T-cell (primary cell): ENCODE measurements around the gene CALM1. TPM values are rescaled to one million over a fixed set of nuclear protein-coding genes. Genes with fewer than 3 reads are reported as not detected.
A peak's percentile ranks its signal among the peaks of the same experiment; 100 is the strongest.

Experiments used
- ATAC-seq, 4 experiments: fragments of 200-7000 bp in 3 of 4; fragments of 150-1000 bp in 1 of 4; cut with Tn5 transposase; replicated peaks in 1 of 4; 1 replicate in 3 of 4; 2 replicates in 1 of 4; pipeline ENCODE4 v1.10.0; 2021; ENCODE audit warnings: moderate library complexity in 3 of 4, mild to moderate bottlenecking in 2 of 4, moderate number of reproducible peaks in 1 of 4
- CTCF ChIA-PET, 2 donors: fragments of 300-600 bp; sonication (Branson Sonifier 250); formaldehyde crosslinking; loops; one replicate each; lab custom pipeline; 2022; ENCODE audit warnings: antibody characterized with exemption in 2 of 2; lab: Charles Lee
- POLR2A ChIA-PET, 2 donors: fragments of 300-600 bp; sonication (Branson Sonifier 250); formaldehyde crosslinking; loops; one replicate each; lab custom pipeline; 2022; ENCODE audit warnings: antibody characterized with exemption in 2 of 2; lab: Charles Lee
- DNase-seq, 35 experiments: peaks; one replicate each; pipeline versions ENCODE4 v3.0.0 to v3.0.0-alpha.2; 2013 to 2023
- H3K27ac ChIP-seq: one replicate; pipeline ENCODE4 v1.5.1; 2013; ENCODE audit warnings: low read length
- H3K27me3 ChIP-seq, 2 experiments: replicated peaks in 1 of 2; 1 replicate in 1 of 2; 2 replicates in 1 of 2; pipeline versions ENCODE4 v1.6.1 to v1.7.0; 2013; ENCODE audit warnings: low read length in 1 of 2, mixed read lengths in 1 of 2; ENCODE audit not compliant: control insufficient read depth in 2 of 2, insufficient read depth in 2 of 2; ENCODE audit errors: extremely low read depth in 1 of 2
- H3K36me3 ChIP-seq, 2 donors: 1 replicate in 1 of 2; 2 replicates in 1 of 2; pipeline versions ENCODE4 v1.6.1 to v1.7.0; 2013; ENCODE audit warnings: low read length in 1 of 2; ENCODE audit not compliant: control insufficient read depth in 2 of 2, insufficient read depth in 1 of 2; ENCODE audit errors: extremely low read depth in 1 of 2
- H3K4me1 ChIP-seq, 2 experiments: 1 replicate in 1 of 2; 2 replicates in 1 of 2; pipeline versions ENCODE4 v1.6.1 to v1.7.0; 2013; ENCODE audit warnings: low read length in 2 of 2, mixed read lengths in 1 of 2; ENCODE audit not compliant: insufficient read depth in 2 of 2, control insufficient read depth in 1 of 2; ENCODE audit errors: extremely low read depth in 1 of 2
- H3K4me3 ChIP-seq, 2 donors: 1 replicate in 1 of 2; 2 replicates in 1 of 2; pipeline versions ENCODE4 v1.5.1 to v1.7.0; 2013; ENCODE audit warnings: mild to moderate bottlenecking in 2 of 2, low read length in 1 of 2, moderate library complexity in 1 of 2; ENCODE audit not compliant: control insufficient read depth in 1 of 2; ENCODE audit errors: extremely low read depth in 1 of 2
- H3K9me3 ChIP-seq: 2 replicates; pipeline ENCODE4 v1.7.0; 2013
- H3K27ac Mint-ChIP-seq, 2 donors: one replicate each; pipeline ENCODE4 v1.8.0; 2020 to 2021; ENCODE audit warnings: mild to moderate bottlenecking in 2 of 2, mixed read lengths in 2 of 2
- H3K27me3 Mint-ChIP-seq, 2 donors: one replicate each; pipeline ENCODE4 v1.8.0; 2021 to 2022; ENCODE audit warnings: mixed read lengths in 2 of 2
- H3K36me3 Mint-ChIP-seq: one replicate; pipeline ENCODE4 v1.8.0; 2021; ENCODE audit warnings: mixed read lengths
- H3K4me1 Mint-ChIP-seq, 3 donors: one replicate each; pipeline ENCODE4 v1.8.0; 2020 to 2022; ENCODE audit warnings: mixed read lengths in 3 of 3, mild to moderate bottlenecking in 1 of 3
- H3K4me3 Mint-ChIP-seq, 3 donors: one replicate each; pipeline ENCODE4 v1.8.0; 2020 to 2022; ENCODE audit warnings: mild to moderate bottlenecking in 3 of 3, mixed read lengths in 3 of 3, moderate library complexity in 3 of 3
- H3K9me3 Mint-ChIP-seq, 3 donors: one replicate each; pipeline ENCODE4 v1.8.0; 2020 to 2022; ENCODE audit warnings: mixed read lengths in 3 of 3
- WGBS: methylation state at CpG from one replicate; pipeline ENCODE4 v1.1.5; 2013; ENCODE audit warnings: missing lambda C conversion rate; ENCODE audit not compliant: insufficient coverage; 5-methylcytosine and 5-hydroxymethylcytosine counted together
- total RNA-seq, 35 experiments: library from RNA in 6 of 35; stranded (reverse) in 6 of 35; fragments of 120-200 nt in 1 of 35; gene quantifications; one replicate each; pipeline versions ENCODE4 v1.2.1 to v1.2.4 and lab custom pipeline; 2013 to 2026

The CALM1 gene
- total RNA-seq, 5 donors from 2014 or later (not counting 1 experiment from before 2014, with no cell fraction given), result 642 to 952 (median 674) TPM

GRCh38 chr14:90426663-90427062 is 29.8 kb downstream of the CALM1 start:
- Histone ChIP-seq H3K4me3 (no peak overlapping the region), H3K27me3 (peaks cover 0 to 19% of the 10 kb centered on the region in 2 experiments), H3K27ac (no peak overlapping the region), H3K9me3 (no peaks in the 10 kb centered on the region), H3K36me3 (no peaks in the 10 kb centered on the region), H3K4me1 (no peaks in the 10 kb centered on the region)
- Mint-ChIP-seq H3K4me3 (no peak overlapping the region), H3K9me3 (no peaks in the 10 kb centered on the region), H3K27me3 (peaks cover 0 to 2% of the 10 kb centered on the region in 2 donors), H3K36me3 (no peaks in the 10 kb centered on the region), H3K4me1 (no peaks in the 10 kb centered on the region), H3K27ac (no peak overlapping the region)
- CTCF ChIA-PET, result no interaction called here
- POLR2A ChIA-PET, result no interaction called here
- WGBS, result 93% methylated on average over 9 of the region's 10 CpGs
- DNase-seq (no peak), ATAC-seq (no peak)

- H3K36me3 ChIP-seq, result no peaks in the 10 kb centered on the region
- ChIA-PET POLR2A (interaction anchor here in 1 of 2 donors (0.6 kb wide), 1 partner anchor 153 kb away, joined by 3 read pairs; no protein-coding TSS in a partner anchor), CTCF (no interaction called here)
- no peak overlapping the region for H3K27ac ChIP-seq
- Mint-ChIP-seq H3K27ac (no peak overlapping the region), H3K9me3 (no peaks in the 10 kb centered on the region), H3K27me3 (peaks cover 0 to 2% of the 10 kb centered on the region in 2 donors), H3K36me3 (no peaks in the 10 kb centered on the region), H3K4me3 (no peak overlapping the region), H3K4me1 (no peaks in the 10 kb centered on the region)
- H3K9me3 ChIP-seq, result no peaks in the 10 kb centered on the region
- H3K4me1 ChIP-seq, result no peaks in the 10 kb centered on the region
- no peak for DNase-seq
- WGBS, result 91% methylated on average over 4 of the region's 12 CpGs
- no peak overlapping the region for H3K4me3 ChIP-seq
- H3K27me3 ChIP-seq, result peaks cover 0 to 26% of the 10 kb centered on the region in 2 experiments
- ATAC-seq, result no peak
Observed at GRCh38 chr14:90427848-90428426, 31.1 kb downstream of the CALM1 start.

- H3K4me1 Mint-ChIP-seq, result no peaks in the 10 kb centered on the region
- H3K27ac Mint-ChIP-seq, result no peak overlapping the region
- H3K27me3 Mint-ChIP-seq, result peaks cover 0 to 2% of the 10 kb centered on the region in 2 donors
- POLR2A ChIA-PET, result interaction anchor here in 1 of 2 donors (0.6 kb wide), 1 partner anchor 153 kb away, joined by 3 read pairs; no protein-coding TSS in a partner anchor
- no peaks in the 10 kb centered on the region for H3K9me3 Mint-ChIP-seq
- H3K27me3 ChIP-seq, result peaks cover 0 to 26% of the 10 kb centered on the region in 2 experiments
- peak in 1 of 4 experiments; percentile 29 for ATAC-seq
- H3K36me3 Mint-ChIP-seq, result no peaks in the 10 kb centered on the region
- CTCF ChIA-PET, result no interaction called here
- no peak overlapping the region for H3K4me3 Mint-ChIP-seq
- no peaks in the 10 kb centered on the region for H3K36me3 ChIP-seq
- no peaks in the 10 kb centered on the region for H3K9me3 ChIP-seq
- no peak overlapping the region for H3K4me3 ChIP-seq
- H3K4me1 ChIP-seq, result no peaks in the 10 kb centered on the region
- WGBS, result no CpG with 5 or more reads among the region's 2 CpGs
- no peak overlapping the region for H3K27ac ChIP-seq
- no peak for DNase-seq
Observed at GRCh38 chr14:90428676-90429075, 31.8 kb downstream of the CALM1 start.

GRCh38 chr14:90429236-90429635 is 32.4 kb downstream of the CALM1 start:
- H3K9me3 Mint-ChIP-seq, result no peaks in the 10 kb centered on the region
- peaks cover 0 to 2% of the 10 kb centered on the region in 2 donors for H3K27me3 Mint-ChIP-seq
- POLR2A ChIA-PET, result no interaction called here
- H3K27me3 ChIP-seq, result peaks cover 0 to 26% of the 10 kb centered on the region in 2 experiments
- no peak overlapping the region for H3K4me3 Mint-ChIP-seq
- H3K4me1 Mint-ChIP-seq, result no peaks in the 10 kb centered on the region
- no peak overlapping the region for H3K27ac ChIP-seq
- H3K4me3 ChIP-seq, result no peak overlapping the region
- H3K4me1 ChIP-seq, result no peaks in the 10 kb centered on the region
- CTCF ChIA-PET, result no interaction called here
- H3K9me3 ChIP-seq, result no peaks in the 10 kb centered on the region
- 100% methylated on average over 2 of the region's 3 CpGs for WGBS
- DNase-seq, result no peak
- no peak for ATAC-seq
- H3K36me3 ChIP-seq, result no peaks in the 10 kb centered on the region
- H3K27ac Mint-ChIP-seq, result no peak overlapping the region
- no peaks in the 10 kb centered on the region for H3K36me3 Mint-ChIP-seq

- CTCF ChIA-PET, result interaction anchor here in 1 of 2 donors (0.7 kb wide), 1 partner anchor 491 kb away, joined by 3 read pairs; no protein-coding TSS in a partner anchor
Observed at GRCh38 chr14:90429754-90430153, 32.9 kb downstream of the CALM1 start.

GRCh38 chr14:90434370-90435020 is 37.7 kb downstream of the CALM1 start:
- no peak overlapping the region for H3K4me3 Mint-ChIP-seq
- no peaks in the 10 kb centered on the region for H3K36me3 Mint-ChIP-seq
- no peak overlapping the region for H3K27ac Mint-ChIP-seq
- CTCF ChIA-PET, result no interaction called here
- Histone ChIP-seq H3K4me1 (no peaks in the 10 kb centered on the region), H3K27ac (no peak overlapping the region), H3K9me3 (no peaks in the 10 kb centered on the region), H3K27me3 (peaks cover 0 to 26% of the 10 kb centered on the region in 2 experiments), H3K36me3 (no peaks in the 10 kb centered on the region), H3K4me3 (no peak overlapping the region)
- no peaks in the 10 kb centered on the region for H3K4me1 Mint-ChIP-seq
- POLR2A ChIA-PET, result no interaction called here
- peaks cover 0 to 2% of the 10 kb centered on the region in 2 donors for H3K27me3 Mint-ChIP-seq
- no peaks in the 10 kb centered on the region for H3K9me3 Mint-ChIP-seq
- no peak for DNase-seq
- ATAC-seq, result no peak
- 95% methylated on average over 4 of the region's 9 CpGs for WGBS

More at GRCh38 chr14:90429754-90430153, 32.9 kb downstream of the CALM1 start:
- H3K27ac ChIP-seq, result no peak overlapping the region
- Mint-ChIP-seq H3K27ac (no peak overlapping the region), H3K4me1 (no peaks in the 10 kb centered on the region), H3K9me3 (no peaks in the 10 kb centered on the region), H3K27me3 (peaks cover 0 to 2% of the 10 kb centered on the region in 2 donors), H3K4me3 (no peak overlapping the region), H3K36me3 (no peaks in the 10 kb centered on the region)
- DNase-seq, result no peak
- ATAC-seq, result no peak
- H3K36me3 ChIP-seq, result no peaks in the 10 kb centered on the region
- no peak overlapping the region for H3K4me3 ChIP-seq
- POLR2A ChIA-PET, result no interaction called here
- H3K4me1 ChIP-seq, result no peaks in the 10 kb centered on the region
- no peaks in the 10 kb centered on the region for H3K9me3 ChIP-seq
- 80% methylated on average over 2 of the region's 4 CpGs for WGBS
- peaks cover 0 to 29% of the 10 kb centered on the region in 2 experiments for H3K27me3 ChIP-seq
